HuH-7 (cell line): ENCODE measurements around the gene ECEL1.
"Not testable (repeated sequence)": the region's sequence is repeated elsewhere in the genome, so short reads cannot be mapped to it uniquely, and the experiment has no call there.

Experiments used
- DNase-seq: peaks from one replicate; pipeline ENCODE4 v3.0.0; 2011; ENCODE audit warnings: low spot score

Gene ECEL1

DNA sequence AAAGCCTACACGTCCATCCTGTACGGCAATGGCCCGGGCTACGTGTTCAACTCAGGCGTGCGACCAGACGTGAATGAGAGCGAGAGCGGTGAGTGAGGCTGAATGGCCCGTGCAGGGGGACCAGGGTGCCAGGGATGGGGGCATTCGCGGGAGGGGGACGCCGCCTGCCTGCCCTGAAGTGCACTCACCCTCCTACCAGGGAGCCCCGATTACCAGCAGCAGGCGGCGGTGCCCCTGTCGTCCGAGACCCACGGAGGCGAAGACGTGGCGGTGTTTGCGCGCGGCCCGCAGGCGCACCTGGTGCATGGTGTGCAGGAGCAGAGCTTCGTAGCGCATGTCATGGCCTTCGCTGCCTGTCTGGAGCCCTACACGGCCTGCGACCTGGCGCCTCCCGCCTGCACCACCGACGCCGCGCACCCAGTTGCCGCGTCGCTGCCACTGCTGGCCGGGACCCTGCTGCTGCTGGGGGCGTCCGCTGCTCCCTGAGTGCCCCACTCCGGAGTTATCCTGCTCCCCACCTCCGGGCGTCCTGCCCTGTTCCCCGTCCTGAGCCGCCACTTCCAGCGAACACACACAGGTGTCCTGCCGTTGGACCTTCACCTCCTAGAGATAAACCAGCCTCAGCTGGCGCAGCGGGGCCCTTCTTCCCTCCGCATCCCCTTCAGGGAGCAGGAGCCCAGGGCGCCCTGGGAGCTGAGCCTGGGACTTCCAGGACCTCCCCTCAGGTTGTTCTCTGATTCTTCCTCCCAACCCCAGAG, 28.8 kb downstream of the ECEL1 start:
- no peak for DNase-seq

DNA sequence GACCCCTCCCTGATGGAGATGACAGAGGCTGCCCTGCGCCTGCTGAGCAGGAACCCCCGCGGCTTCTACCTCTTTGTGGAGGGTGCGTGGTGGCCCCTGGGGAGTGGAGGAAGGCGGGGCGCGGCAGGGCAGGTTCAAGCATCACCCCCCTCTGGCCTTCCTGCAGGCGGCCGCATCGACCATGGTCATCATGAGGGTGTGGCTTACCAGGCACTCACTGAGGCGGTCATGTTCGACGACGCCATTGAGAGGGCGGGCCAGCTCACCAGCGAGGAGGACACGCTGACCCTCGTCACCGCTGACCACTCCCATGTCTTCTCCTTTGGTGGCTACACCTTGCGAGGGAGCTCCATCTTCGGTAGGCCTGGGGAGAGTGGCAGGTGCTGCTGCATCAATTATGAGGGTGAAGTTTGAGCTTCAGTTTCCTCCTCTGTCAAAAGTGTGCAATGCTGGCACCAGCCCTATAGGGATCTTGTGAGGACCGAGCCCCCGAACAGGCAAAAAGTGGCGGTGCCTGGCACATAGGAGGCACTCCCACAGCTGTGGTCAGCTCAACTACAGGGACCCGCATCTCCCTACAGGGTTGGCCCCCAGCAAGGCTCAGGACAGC, 29.5 kb downstream of the ECEL1 start:
- no peak for DNase-seq

DNA sequence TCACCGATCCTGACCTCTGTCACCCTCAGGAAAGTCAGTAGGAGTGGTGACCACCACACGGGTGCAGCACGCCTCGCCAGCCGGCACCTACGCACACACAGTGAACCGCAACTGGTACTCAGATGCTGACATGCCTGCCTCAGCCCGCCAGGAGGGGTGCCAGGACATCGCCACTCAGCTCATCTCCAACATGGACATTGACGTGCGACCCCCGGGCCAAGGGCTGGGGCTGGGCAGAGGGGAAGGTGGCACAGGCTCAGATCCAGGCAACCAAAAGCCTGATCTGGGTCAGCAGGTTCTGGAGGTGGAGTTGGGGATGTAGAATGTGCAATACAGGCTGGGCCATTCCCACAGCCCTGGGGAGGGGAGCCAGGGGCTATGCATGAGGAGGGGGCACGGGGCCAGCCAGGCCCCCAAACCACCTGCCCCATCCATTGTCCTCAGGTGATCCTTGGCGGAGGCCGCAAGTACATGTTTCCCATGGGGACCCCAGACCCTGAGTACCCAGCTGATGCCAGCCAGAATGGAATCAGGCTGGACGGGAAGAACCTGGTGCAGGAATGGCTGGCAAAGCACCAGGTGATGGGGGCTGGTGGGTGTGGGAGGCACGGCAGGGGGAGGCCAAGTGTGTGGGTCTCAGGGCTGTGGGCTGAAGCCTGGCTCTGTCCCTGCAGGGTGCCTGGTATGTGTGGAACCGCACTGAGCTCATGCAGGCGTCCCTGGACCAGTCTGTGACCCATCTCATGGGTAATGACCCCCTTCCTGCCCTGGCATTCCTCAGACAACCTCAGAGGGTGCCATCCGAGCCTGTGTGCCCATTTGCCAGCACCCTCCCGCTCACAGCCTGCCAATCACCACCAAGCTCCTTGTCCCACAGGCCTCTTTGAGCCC, 30.3 kb downstream of the ECEL1 start:
- DNase-seq = no peak

DNA sequence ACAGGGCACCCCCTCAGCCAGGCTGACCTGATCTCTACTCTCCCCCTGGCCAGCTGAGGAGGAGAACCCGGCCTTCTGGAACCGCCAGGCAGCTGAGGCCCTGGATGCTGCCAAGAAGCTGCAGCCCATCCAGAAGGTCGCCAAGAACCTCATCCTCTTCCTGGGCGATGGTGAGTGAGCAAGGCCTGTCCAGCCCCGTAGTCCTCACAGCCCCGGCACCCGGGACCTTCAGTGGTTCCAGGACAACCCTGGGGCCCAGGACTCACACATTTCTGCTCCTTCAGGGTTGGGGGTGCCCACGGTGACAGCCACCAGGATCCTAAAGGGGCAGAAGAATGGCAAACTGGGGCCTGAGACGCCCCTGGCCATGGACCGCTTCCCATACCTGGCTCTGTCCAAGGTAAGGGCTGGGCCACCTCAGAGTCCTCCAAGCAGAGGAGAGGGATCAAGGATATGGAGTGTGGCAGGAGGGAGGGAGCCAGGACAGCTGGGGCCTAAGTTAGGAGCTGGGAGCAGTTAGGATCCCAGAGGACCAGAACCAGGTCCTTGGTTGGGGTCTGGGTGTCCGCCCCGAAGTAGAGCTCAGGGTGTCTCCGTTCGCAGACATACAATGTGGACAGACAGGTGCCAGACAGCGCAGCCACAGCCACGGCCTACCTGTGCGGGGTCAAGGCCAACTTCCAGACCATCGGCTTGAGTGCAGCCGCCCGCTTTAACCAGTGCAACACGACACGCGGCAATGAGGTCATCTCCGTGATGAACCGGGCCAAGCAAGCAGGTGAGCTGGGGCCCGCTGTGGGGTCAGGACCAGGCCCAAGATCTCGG, 31.1 kb downstream of the ECEL1 start:
- no peak for DNase-seq

DNA sequence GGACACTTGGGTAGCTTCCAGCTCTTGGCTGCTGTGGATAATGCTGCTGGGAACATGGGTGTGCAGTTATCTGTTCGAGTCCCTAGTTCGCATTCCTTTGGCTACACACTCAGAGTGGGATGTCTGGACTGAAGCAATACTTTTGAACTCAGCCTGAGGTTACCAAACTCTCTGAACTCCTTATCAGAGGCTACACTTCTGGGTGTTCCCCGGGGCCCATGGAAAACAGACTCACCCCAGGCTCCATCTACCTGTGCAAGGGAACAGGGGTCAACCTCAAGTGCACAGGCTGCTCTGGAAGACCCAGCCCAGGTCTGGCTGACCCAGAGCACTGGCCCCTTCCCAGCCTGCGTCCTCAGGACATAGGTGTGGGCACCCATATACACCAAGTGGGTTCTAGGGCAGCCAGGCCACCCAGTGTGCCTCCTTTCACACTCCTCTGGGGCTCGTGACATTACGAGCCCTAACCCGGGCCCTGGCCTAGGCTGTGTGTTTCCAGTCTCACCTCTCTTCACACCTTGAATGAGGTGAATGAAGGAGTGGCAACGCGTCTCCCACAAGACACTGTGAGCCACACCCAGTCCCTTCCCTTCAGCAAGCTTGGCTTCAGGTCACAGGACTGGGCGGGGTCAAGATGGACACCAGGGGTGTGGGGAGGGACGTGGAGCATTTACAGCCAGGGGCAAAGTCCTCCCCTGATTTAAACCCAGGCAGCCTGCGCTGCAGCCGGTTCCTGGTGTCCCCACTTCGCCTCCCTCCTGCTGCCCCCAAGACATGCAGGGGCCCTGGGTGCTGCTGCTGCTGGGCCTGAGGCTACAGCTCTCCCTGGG, 32.0 kb downstream of the ECEL1 start, which contains the start of gene ALPI:
TSS of gene ALPI (plus strand) at position 728 of the 830 bp plus-strand sequence. CDS start at position 775, 47 bp downstream.
- peak; percentile 69 for DNase-seq

DNA sequence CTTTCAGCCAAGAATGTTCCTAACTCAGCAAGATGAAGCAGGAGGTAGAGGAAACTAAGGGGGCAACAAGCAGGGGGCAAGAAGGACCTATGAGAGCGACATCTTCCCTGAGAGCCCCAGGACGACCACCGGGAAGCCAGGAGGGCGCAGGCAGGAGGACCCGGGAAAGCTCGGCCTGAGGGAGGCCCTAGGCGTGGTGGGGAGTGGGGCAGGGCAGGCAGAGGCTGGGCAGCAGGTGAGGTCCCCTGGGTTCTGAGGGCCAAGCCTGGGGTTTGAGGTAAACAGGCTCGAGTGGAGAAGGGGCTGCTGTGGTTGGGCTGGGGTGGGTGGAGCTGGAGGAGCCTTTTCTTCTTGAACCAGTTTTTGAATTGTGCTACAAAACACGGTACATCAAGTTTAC, 33.0 kb downstream of the ECEL1 start:
- DNase-seq = no peak

DNA sequence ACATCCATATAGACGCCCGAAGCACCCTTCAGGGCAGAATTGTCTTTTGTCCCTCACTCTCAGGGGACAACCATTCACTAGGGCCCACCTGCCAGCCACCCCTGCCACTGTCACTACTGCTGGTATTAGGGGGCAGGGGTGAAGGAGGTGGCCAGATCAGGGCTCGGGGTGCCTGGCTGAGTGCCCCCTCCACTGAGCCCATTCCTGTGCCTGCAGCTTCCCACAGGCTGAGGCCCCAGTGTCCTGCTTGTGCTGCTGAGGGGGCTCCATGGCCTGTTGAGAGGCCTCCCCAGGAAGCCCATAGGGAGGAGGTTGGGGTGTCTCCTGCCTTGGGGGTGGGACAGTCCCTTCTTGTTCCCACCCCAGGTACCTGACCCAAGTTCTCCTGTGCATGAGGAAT, 36.0 kb downstream of the ECEL1 start:
- not testable (repeated sequence) for DNase-seq

DNA sequence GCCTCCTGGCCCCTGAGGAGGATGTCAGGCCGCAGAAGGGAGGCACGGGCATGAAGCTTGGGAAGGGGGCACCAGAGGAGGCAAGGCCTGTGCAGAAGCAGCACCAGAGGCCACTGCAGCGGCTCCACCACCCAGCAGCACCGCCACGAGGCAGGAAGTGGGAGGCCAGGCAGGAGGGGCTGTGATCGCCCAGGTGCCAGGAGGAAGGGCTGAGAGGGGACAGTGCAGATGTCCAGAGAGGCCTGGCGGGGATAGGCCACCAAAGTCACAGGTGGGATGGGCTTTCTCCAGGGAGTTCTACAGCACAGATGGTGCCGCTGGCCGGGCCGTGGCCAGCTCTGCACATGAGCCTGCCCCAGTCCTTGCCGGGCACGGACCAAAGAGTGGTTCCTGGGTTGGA, 37.7 kb downstream of the ECEL1 start:
- DNase-seq = no peak

DNA sequence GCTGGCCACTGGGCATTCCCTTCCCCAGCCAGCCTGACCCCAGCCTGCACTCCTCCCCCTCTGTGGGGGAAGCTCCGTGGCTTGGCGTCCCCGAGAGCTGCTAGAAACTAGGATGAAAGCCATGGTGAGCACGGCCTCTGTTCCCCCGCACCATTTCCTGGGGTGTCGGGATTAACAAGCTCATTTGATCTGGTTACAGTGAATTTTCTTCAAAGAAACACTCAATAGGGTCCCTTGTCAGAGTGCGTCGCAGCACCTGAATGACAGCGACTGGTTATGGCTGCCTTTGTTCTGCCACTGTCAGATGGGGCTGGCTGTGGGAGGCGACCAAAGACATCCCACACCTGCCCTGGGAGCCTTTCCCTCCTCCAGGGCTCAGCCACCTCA, 39.3 kb downstream of the ECEL1 start:
- DNase-seq = no peak

DNA sequence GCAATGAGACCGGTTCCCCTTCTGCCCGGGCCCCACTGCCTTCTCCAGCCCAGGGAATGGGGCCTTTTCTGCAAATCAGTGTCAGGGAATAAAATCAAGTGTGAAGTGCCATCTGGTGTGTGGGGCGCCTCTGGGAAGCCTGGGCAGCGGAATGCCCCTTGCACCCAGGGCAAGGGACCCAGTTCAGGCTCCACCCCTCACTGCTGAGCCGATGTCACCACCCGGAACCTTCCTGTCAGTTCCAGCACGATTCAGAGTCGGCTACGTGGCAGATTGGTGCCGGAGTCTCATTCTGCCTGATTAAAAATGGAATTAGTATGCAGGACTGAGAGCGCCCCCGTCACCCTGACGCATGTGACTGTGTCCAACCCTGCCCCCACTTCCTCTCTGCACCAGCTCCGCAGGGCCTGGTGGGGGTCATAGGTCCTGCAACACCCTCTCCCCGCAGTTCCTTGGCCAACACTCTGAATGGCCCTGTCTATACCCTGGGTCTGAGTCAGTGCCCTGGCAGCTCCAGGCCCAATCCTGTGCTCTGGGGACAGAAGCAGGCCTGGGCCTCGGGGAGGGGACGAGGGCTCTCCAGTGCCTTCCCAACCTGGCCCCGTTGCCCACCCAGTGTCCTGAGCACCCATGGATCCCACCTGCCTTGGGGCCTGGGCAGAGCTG, 39.9 kb downstream of the ECEL1 start:
- DNase-seq = no peak

DNA sequence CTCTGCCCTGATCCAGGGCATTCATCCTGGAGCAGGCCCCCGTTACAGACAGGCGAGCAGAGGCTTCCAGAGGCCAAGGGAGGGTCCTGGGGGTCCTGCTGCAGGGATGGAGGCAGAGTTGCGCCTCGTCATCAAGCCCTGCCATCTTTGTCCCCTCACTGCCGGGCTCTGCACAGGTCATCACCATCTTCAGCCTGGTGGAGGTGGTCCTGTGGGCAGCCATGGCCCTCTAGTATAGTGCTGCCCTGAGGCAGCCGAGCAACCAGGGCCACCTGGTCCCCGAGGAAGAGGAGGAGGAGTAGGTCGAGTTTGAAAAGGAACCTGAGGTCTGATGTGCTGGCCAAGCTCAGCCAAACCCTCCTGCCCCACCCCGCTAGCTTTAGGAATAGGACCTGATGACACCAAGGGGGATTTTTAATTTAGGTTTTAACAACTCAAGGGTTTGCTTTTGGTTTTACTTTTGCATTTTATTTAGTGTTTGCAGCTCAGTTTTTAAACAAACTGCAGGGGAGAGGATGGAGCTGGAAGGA, 40.5 kb downstream of the ECEL1 start:
- no peak for DNase-seq

DNA sequence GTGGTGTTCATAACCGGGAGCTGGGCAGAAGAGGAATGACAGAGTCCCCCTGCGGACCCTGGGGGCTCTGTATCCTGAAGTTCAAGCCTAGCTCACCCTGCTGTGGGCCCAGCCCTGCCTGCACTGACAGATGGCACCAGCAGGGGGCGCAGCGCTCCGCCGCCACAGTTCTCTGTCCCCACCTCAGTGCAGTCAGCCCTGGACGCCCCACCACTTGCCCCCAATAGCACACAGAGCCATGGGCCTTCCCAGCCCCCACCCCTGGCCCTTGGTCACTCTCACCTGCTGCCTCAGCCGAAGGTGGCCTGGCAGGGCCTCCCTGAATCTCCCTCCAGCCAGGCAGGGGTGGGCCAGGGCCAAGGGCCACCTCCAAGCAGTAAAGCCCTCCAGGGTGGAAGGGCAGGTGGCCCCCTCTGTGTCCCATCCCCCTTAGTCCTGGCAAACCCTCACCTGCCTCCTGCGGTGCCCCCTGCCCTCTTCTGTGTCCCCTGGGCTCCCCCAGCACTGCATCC, 41.3 kb downstream of the ECEL1 start:
- not testable (repeated sequence) for DNase-seq

DNA sequence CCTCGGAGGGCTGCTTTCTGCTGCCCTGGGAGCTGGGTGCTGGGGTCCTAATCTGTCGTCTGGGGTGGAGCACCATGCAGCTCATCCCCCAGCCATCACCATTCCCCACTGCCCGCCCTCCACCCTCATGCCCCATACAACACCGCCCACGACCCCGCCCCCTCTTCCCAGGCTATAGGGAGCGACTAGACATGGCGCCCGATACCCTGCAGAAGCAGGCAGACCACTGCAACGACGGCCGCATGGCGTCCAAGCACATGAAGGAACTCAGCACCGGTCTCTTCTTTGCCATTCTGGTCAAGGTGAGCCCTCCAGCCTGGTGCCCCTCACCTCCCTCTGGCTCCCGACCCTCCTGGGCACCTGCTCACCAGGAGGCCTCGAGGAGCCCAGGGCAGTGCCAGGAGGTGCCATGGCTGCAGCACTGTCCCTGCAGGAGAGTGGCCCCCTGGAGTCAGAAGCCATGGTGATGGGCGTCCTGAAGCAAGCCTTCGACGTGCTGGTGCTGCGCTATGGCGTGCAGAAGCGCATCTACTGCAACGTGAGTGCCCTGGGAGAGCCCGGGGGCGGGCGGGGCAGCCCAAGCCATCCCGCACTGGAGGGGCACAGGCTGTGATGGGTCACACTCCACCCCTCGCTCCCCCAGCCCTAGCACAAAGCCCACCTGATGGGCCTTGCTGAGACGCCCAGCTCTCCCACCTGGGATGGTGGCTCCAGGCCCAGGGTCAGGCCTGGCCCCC, 42.3 kb downstream of the ECEL1 start:
- DNase-seq = not testable (repeated sequence)

DNA sequence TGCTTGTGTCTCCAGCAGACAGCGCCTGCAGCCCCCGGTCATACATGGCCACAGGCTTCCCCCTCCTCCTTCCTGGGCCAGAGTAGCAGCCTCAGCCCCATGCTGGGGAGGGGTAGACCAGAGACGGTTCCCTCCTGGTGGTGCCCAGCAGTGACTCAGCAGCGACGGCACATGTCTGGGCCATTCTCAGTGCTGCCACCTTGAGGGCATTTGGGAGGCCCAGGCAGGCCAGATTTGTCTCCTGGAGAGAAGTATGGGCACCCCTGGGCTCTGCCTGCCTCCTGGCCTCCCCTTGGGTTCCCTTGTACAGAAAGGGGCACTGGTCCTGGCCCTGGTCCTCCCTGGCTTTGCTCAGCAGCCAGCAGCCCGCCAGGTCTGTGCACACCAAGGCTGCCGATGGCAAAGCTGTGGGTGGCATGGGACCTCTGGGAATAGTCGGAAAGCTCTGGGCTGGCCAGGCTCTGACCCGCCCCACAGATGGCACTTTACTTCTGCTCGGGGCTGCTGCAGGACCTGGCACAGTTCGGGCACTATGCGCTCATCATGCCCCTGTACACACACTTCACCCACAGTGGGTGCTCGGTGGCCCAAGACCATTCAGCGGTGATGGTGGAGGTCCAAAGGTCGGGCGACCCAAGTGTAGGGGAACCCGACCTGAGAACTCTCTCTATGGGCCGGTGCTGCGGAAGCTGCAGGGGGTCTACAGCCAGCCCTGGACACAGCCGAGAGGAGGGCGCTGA, 43.1 kb downstream of the ECEL1 start:
- DNase-seq = peak; percentile 59

DNA sequence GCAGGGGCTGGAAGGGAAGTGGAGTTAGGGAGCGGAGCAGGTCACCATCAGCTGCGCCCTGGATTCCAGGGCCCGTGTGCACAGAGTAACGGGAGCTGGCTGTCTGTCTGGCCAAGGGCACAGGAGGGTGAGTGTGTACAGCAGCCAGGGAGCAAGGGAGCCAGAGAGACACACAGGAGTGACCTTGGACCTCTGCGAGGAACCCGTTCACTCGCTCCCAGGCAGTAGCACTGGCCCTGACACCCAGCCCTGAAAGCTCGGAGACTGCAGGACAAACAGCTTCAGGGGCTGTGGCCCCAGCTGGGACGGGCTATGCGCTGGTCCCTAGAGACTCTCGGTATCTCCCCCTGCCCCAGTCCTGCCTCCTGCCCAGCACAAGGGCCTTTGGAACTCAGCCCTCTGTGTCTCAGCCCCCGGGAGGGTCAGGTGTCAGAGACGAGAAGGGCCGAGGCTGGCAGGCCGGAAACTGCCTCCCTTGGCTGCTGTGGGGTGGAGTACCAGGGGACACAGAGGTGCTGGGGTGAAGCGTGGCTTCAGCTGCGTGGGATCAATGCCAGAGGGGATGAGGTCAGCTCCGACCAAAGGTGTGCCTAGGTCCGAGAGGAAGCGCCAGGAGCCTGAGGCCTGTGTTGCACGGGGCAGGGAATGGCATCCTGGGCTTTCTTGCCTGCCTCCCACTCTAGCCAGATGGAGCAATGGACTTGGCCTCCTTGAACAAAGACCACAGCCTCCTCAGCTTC, 43.8 kb downstream of the ECEL1 start:
- DNase-seq = not testable (repeated sequence)

DNA sequence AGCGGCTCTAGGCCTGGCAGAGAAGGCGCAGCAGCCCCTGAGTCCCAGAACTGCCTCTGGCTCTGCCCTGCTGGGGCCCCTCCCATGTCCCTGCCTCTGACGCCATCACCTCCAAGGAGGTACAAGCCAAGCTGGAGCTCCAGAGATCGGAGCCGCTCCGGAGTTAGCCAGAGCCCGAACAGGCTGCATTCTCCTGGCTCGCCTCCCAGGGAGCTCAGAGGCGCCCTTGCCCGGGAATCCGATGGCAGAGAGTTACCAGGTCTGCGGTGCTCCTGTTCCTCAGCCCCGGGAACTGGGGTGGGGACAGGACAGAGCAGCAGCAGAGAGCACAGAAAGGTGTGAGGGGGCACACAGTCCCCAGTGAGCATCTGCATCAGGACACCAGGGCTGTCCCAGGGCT, 44.6 kb downstream of the ECEL1 start:
- not testable (repeated sequence) for DNase-seq

DNA sequence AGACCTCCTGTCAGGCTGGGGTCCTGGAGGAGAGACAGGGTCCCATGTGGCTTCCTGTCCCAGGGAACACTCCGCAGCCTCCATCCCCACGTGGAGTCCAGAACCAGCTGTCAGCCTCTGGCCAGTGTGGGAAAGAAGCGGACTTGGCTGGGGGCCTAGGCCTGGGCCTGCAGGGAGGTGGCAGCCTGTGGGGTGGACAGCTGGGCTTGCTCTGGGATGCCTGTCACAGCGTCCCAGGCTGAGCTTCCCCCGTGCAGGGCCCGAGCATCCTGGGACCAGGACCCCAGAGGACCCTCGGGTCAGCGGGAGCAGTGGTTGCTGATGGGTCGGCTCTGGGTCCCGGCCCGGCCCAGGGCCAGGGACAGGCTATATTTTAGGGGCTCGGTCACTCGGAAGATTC, 45.2 kb downstream of the ECEL1 start:
- DNase-seq = not testable (repeated sequence)

DNA sequence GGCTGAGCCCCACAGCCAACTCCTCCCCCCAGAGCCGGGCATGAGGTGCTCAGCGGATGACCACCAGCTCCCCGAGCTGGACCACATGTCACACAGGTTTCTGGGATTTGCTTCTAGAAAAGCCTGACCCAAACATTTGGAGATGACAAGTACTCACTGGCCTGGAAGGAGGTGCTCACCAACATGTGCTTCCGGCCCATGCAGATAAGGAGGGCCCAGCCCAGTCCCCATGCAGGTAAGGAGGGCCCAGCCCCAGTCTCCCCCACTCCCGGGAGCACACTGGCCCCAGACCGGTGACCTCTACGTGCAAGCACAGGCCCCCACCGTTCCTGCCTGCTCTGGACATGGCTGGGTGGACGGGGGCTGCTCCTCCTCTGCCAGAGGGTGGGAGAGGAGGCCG, 45.7 kb downstream of the ECEL1 start:
- not testable (repeated sequence) for DNase-seq
